Fibroblast of villous mesenchyme (primary cell): ENCODE measurements around the gene YWHAH. TPM values are rescaled to one million over a fixed set of nuclear protein-coding genes. Genes with fewer than 3 reads are reported as not detected.

Experiments used
- DNase-seq: peaks from one replicate; pipeline ENCODE4 v3.0.0-alpha.2; 2010; ENCODE audit warnings: low read depth
- H3K4me3 ChIP-seq: 2 replicates; pipeline ENCODE4 v1.5.1; 2011; ENCODE audit warnings: low read depth, mild to moderate bottlenecking, low read length
- CTCF ChIP-seq: IDR thresholded peaks from 2 replicates; pipeline ENCODE4 v1.5.1; 2012; ENCODE audit warnings: low read depth, mild to moderate bottlenecking, low read length; ENCODE audit not compliant: insufficient read depth
- total RNA-seq: library from RNA; depleted of rRNA; stranded (reverse); fragments of >200 nt; gene quantifications from 2 replicates; pipeline ENCODE4 v1.2.3, GENCODE V29; 2012

Gene YWHAH
- total RNA-seq, 1 donor, result 131 TPM

- DNase-seq, result no peak
- TF ChIP-seq CTCF, result peak; percentile 20
These were observed 7.7 kb downstream of the YWHAH start for GRCh38 chr22:31952094-31952401.

GRCh38 chr22:31952472-31952871 lies 8.1 kb downstream of the YWHAH start:
- DNase-seq, result peak; percentile 91
- no peak for TF ChIP-seq CTCF
- no peak overlapping the region for H3K4me3 ChIP-seq

More at GRCh38 chr22:31952094-31952401, 7.7 kb downstream of the YWHAH start:
- H3K4me3 ChIP-seq, result no peak overlapping the region

GRCh38 chr22:31953261-31953660 lies 8.9 kb downstream of the YWHAH start:
- TF ChIP-seq CTCF, result no peak
- DNase-seq, result no peak
- H3K4me3 ChIP-seq, result no peak overlapping the region

GRCh38 chr22:31954535-31955523 lies 10.5 kb downstream of the YWHAH start:
- DNase-seq, result no peak
- TF ChIP-seq CTCF, result no peak
- H3K4me3 ChIP-seq, result no peak overlapping the region

- no peak overlapping the region for H3K4me3 ChIP-seq
- DNase-seq, result no peak
- TF ChIP-seq CTCF, result no peak
These were observed 12.0 kb downstream of the YWHAH start for GRCh38 chr22:31956360-31956759.

GRCh38 chr22:31957970-31958594 lies 13.7 kb downstream of the YWHAH start:
- TF ChIP-seq CTCF, result no peak
- DNase-seq, result no peak
- H3K4me3 ChIP-seq, result no peak overlapping the region
